ENCODE measurements around the gene PNKD. TPM values are rescaled to one million over a fixed set of nuclear protein-coding genes. Genes with fewer than 3 reads are reported as not detected.

Gene PNKD
- total and polyA plus RNA-seq, 2 donors from 2014 or later, result 90.6 to 244 TPM

GRCh38 chr2:218369330-218369729, 99.0 kb downstream of the PNKD start:
- TF ChIP-seq, protein P1, sequence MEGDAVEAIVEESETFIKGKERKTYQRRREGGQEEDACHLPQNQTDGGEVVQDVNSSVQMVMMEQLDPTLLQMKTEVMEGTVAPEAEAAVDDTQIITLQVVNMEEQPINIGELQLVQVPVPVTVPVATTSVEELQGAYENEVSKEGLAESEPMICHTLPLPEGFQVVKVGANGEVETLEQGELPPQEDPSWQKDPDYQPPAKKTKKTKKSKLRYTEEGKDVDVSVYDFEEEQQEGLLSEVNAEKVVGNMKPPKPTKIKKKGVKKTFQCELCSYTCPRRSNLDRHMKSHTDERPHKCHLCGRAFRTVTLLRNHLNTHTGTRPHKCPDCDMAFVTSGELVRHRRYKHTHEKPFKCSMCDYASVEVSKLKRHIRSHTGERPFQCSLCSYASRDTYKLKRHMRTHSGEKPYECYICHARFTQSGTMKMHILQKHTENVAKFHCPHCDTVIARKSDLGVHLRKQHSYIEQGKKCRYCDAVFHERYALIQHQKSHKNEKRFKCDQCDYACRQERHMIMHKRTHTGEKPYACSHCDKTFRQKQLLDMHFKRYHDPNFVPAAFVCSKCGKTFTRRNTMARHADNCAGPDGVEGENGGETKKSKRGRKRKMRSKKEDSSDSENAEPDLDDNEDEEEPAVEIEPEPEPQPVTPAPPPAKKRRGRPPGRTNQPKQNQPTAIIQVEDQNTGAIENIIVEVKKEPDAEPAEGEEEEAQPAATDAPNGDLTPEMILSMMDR (IDR thresholded peaks at IDR 0.05; ENCODE audit: borderline replicate concordance, extremely low read depth, insufficient read depth), result no peak

GRCh38 chr2:218370410-218371063, 100.2 kb downstream of the PNKD start:
- no peak overlapping the region for H3K4me3 ChIP-seq (ENCODE audit: low read length in 3 of 3)
- TF ChIP-seq, protein P1 (IDR thresholded peaks at IDR 0.05; ENCODE audit: borderline replicate concordance, extremely low read depth, insufficient read depth), result no peak
- DNase-seq, result peak in 3 of 5 donors; percentile 37 to 81 (median 60)

More at GRCh38 chr2:218369330-218369729, 99.0 kb downstream of the PNKD start:
- H3K4me1 ChIP-seq (ENCODE audit: control insufficient read depth in 2 of 3, insufficient read depth in 2 of 3, low read depth in 1 of 3, low read length in 3 of 3), result peaks cover 0 to 8% (median 0%) of the 10 kb centered on the region in 3 donors
- H3K4me3 ChIP-seq (ENCODE audit: low read length in 3 of 3), result no peak overlapping the region
- peaks cover 0 to 6% (median 0%) of the 10 kb centered on the region in 3 donors for H3K9me3 ChIP-seq (ENCODE audit: control insufficient read depth in 2 of 3, insufficient read depth in 1 of 3, low read length in 3 of 3)
- FAIRE-seq (no peak), DNase-seq (peak in 1 of 5 donors; percentile 22)
- peak overlapping the region in 1 of 2 donors; percentile 78 for H3K27ac ChIP-seq (ENCODE audit: low read depth in 2 of 2, low read length in 2 of 2)
- no peak overlapping the region for H3K9ac ChIP-seq (ENCODE audit: low read length in 3 of 3)
- H3K36me3 ChIP-seq (ENCODE audit: control insufficient read depth in 2 of 3, insufficient read depth in 3 of 3, low read length in 3 of 3), result no peaks in the 10 kb centered on the region
- intact Hi-C loops (cut with DNase I), result no loop called here
- H3K27me3 ChIP-seq (ENCODE audit: control insufficient read depth, insufficient read depth, low read length), result no peaks in the 10 kb centered on the region

DNA sequence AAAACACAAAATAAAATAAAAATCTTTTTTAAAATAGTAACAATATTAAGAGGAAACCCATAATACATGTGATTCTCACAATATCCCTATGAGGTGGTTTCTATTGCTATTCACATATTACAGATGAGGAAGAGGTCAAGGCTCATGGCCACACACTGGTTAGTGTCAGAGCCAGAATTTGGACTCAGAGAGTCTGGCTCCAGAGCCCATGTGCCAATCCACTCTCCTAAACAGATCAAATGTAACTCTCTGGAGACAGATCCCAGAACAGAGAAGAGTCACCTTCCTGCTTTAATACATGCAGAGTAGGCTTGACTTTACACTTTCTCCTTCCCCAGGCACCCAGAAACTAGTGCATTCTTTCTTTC, 101.6 kb downstream of the PNKD start:
- intact Hi-C loops (cut with DNase I), result no loop called here
- Histone ChIP-seq H3K27ac (ENCODE audit: low read depth in 2 of 2, low read length in 2 of 2) (no peak overlapping the region), H3K9ac (ENCODE audit: low read length in 3 of 3) (no peak overlapping the region), H3K9me3 (ENCODE audit: control insufficient read depth in 2 of 3, insufficient read depth in 1 of 3, low read length in 3 of 3) (peaks cover 0 to under 1% (median 0%) of the 10 kb centered on the region in 3 donors), H3K27me3 (ENCODE audit: control insufficient read depth, insufficient read depth, low read length) (no peaks in the 10 kb centered on the region), H3K4me3 (ENCODE audit: low read length in 3 of 3) (no peak overlapping the region), H3K36me3 (ENCODE audit: control insufficient read depth in 2 of 3, insufficient read depth in 3 of 3, low read length in 3 of 3) (no peaks in the 10 kb centered on the region), H3K4me1 (ENCODE audit: control insufficient read depth in 2 of 3, insufficient read depth in 2 of 3, low read depth in 1 of 3, low read length in 3 of 3) (peaks cover 0 to 6% (median 0%) of the 10 kb centered on the region in 3 donors)
- TF ChIP-seq, protein P1 (IDR thresholded peaks at IDR 0.05; ENCODE audit: borderline replicate concordance, extremely low read depth, insufficient read depth), result no peak
- FAIRE-seq, result no peak
- DNase-seq, result no peak

More at GRCh38 chr2:218370410-218371063, 100.2 kb downstream of the PNKD start:
- Histone ChIP-seq H3K27ac (ENCODE audit: low read depth in 2 of 2, low read length in 2 of 2) (peak overlapping the region in 1 of 2 donors; percentile 78), H3K27me3 (ENCODE audit: control insufficient read depth, insufficient read depth, low read length) (no peaks in the 10 kb centered on the region), H3K4me1 (ENCODE audit: control insufficient read depth in 2 of 3, insufficient read depth in 2 of 3, low read depth in 1 of 3, low read length in 3 of 3) (peaks cover 0 to 8% (median 0%) of the 10 kb centered on the region in 3 donors), H3K9me3 (ENCODE audit: control insufficient read depth in 2 of 3, insufficient read depth in 1 of 3, low read length in 3 of 3) (peaks cover 0 to 6% (median 0%) of the 10 kb centered on the region in 3 donors), H3K9ac (ENCODE audit: low read length in 3 of 3) (no peak overlapping the region), H3K36me3 (ENCODE audit: control insufficient read depth in 2 of 3, insufficient read depth in 3 of 3, low read length in 3 of 3) (no peaks in the 10 kb centered on the region)
- FAIRE-seq, result no peak
- intact Hi-C loops (cut with DNase I), result no loop called here

All from kidney (tissue), 14 donors.